ENCODE measurements around the gene ATP5F1E.

ATP5F1E gene

DNA sequence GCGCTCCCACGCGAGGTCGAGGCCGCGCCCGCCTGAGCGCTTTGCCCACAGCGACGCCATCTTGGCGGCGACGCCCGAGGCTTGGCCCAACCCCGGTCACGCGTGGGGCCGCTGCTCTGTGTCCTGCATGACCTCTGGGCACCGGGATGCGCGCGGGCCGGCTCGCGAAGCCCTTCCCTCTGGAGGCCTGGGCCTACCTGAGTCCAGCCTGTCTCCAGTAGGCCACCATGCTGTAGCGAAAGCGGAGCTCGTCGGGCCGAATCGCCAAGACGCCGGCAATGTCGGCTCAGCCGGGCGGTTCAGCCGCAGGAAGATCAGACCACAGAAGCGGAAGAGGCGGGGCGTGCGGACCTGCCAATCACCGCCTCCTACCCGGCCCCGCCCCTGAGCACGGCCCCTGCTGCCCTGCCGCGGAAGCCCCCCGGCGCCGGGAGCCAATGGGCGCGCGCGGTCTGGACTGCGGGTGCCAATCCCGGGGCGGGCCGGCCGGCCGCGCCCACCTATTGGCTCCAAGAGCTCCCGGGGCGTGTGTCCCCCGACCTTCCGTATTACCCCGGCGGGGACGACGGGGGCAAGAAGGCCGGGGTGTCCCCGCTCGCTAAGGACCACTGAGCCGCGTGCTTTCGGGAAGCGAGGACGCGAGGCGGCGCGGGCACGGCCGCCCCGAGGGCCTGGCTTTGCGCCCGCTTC is at the start of gene ATP5F1E:
Gene ATP5F1E, minus strand, starts transcription at position 313 of the 690 bp plus-strand sequence. Its CDS starts 84 bp downstream, at position 229.
- peak; percentile 99 for DNase-seq

DNA sequence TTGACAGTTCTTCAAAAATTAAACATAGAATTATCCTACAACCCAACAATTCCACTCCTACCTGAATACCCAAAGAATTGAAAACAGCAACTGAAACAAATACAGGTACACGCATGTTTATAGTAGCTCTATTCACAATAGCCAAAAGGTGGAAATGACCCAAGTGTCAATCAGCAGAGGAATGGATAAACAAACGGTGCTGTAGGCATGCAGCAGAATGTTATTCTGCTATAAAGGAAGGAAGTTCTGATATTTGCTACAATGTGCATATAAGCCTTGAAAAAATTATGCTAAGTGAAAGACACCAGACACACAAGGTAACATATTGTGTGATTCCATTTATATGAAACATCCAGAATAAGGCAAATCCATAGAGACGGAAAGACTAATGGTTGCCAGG is 48.9 kb upstream of the ATP5F1E start:
- no peak for DNase-seq

DNA sequence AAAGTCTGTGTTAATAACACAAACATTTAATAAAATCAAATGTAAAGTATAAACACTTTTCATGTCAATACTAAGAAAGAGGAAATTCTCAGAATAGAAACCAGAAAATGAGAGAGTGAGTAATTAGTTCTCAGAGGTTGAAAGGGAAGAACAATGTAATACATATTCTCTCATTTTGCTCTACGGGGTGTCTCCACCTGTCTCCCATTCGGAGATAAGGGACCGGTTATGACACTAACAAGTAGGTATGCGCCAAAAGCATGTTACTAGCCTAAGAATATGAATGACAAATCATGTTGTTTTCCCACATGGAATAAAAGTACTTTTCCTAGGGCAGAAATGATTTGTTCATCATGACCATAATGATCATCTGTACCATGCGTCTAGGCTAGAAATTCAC is 46.1 kb upstream of the ATP5F1E start:
- DNase-seq: no peak

DNA sequence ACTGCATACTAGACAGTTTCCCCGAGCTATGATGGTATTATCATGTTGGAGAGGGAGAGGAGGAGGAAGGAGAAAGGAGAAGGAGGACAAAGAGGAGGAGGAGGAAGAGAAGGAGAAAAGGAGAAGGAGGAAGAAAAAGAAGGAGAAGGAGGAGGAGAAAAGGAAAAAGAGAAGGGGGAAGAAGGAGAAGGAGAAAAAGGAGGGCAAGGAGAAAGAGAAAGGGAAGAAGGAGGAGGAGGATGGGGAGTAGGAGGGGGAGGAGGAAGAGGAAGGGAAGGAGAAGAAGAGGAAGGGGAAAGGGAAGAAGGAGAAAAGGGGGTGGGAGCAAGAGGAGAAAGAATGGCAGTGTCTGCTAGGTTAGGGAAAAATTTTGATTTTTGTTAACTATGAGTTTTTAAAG is 45.6 kb upstream of the ATP5F1E start:
- DNase-seq: no peak

DNA sequence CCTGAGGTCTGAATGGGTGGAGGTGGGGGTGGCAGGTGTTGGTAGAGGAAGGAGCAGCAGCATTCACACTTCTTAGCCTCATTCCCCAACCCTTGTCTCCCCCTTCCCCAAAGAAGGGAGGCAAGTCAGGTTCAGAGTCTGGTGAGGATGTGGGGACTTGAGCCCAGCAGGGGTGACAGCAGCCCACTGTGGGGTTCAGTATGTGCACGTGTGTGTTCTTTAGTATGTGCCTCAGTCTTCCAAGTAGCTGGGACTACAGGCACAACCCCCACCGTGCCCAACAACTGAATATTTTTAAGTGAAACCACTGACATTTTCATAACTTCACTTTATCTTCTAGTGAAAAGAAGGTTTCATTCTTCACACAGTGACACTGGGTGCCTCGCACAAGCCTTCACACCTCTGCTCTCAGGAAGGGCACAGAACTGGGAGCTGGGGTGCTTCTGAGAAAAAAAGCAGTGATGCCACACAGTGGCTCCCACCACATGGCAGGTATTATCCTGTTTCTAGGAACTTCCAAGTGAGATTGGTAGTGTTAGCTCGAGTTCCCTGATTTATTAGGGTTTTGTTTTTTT is 43.9 kb upstream of the ATP5F1E start:
- no peak for DNase-seq

DNA sequence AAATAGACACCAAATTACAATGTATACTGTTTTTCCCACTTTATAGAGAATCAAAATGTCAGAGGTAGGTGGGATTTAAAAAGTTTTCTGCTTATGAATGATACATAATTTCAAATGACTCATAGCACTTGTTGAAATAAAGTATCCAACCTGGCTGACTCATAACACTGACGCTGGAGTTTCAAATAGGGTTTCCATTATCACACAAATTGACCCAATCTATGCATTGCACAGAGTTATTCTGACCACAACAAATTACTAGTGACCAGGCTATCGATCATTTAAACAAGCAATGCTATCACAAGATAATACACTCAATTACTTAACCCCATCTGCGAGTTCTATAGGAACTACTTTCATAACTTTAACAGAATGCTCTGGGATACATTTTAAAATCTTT is 42.3 kb upstream of the ATP5F1E start:
- DNase-seq: no peak

DNA sequence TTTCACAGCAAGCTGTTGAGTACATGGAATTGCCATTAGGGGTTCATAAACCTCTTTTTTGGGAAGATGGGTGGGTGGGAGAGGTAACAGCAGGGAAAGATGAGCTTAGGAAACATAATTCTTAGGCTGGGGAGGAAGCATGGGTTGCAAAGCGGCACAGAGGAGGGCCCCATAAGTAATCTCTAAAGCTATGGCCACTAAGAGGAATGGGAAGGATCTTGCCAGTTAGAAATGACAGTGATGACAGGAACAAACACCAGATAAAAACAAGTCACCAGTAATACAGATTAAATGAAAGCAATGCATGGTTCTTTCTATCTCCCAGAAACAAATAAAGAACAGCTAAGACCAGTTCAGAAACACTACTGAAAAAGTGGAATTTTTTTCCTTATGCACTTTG is 41.4 kb upstream of the ATP5F1E start:
- DNase-seq: no peak

DNA sequence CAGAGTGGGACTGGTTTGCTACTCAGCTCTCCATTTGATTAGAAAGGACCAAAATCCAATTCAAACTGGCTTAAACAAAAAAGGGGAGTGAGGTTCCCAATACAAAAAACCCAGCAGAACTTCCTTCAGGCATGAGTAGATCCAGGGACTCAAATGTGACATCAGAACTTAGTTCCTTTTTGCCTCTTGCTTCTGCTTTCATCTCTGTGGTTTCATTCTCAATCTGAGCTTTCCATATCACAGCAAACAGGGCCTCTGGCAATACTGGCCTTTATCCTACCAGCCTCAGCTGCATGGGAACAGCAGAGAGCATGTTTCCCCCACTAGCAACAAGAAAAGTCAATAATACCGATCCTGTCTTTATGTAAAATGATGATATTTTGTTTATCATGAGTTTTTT is 39.1 kb upstream of the ATP5F1E start:
- DNase-seq: no peak

DNA sequence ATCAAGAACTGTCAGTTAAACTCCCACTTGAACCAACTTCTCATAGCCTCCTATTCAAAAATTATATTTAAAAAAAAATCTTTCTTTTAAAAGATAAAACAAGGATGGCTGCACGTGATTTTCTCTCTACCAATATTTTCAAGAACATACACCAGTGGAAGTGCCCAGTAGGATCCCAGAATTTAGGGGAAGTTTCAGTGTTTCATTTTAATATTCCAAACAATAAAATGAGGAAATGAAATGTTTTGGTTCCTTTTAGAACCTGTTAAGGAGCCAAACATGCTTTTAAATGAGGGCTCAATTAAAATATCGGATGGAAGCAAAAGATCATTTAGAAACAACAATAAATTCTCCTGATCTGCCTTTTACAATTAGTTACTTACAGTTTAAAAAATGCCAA is 36.9 kb upstream of the ATP5F1E start:
- DNase-seq: no peak

DNA sequence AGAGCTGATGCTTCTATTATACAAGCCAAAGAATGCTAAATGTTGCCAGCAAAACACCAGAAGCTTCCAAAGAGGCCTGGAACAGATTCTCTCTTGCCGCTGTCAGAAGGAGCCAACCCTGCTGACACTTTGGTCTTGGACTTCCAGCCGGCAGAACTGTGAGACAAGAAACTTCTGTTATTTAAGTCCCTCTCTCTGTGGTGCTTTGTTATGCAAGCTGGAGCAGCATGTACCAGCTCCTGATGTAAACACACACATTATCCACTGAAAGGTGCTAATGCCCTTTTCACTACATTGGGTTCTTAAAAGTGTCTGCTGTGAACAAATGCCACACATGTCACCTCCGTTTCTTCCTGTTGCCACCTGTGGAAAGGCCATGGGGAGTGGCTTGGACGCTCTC is 36.4 kb upstream of the ATP5F1E start:
- DNase-seq: no peak

DNA sequence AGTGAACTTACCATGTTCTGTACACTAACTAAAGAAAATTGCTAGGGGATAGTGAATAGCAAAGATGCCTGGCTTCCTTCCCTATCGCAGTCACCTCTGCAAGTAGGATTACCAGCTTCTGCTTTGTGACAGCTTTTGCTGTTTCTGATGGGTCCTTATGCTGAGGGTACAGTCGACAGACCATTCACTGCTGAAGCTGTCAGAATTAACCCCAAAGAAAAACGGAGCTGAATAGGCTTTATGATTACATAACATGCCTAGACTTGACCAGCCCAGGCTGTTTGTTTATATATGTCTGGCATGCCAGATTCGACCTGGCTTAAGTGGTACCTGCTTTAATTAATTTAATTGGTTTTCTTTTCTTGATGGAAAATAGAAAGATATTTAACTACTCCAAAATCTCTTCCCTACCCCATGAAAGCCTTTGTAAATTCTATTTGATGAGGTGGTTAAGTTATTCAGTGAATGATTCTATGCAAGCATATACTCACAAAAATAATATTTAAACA is 32.1 kb upstream of the ATP5F1E start:
- DNase-seq: no peak

DNA sequence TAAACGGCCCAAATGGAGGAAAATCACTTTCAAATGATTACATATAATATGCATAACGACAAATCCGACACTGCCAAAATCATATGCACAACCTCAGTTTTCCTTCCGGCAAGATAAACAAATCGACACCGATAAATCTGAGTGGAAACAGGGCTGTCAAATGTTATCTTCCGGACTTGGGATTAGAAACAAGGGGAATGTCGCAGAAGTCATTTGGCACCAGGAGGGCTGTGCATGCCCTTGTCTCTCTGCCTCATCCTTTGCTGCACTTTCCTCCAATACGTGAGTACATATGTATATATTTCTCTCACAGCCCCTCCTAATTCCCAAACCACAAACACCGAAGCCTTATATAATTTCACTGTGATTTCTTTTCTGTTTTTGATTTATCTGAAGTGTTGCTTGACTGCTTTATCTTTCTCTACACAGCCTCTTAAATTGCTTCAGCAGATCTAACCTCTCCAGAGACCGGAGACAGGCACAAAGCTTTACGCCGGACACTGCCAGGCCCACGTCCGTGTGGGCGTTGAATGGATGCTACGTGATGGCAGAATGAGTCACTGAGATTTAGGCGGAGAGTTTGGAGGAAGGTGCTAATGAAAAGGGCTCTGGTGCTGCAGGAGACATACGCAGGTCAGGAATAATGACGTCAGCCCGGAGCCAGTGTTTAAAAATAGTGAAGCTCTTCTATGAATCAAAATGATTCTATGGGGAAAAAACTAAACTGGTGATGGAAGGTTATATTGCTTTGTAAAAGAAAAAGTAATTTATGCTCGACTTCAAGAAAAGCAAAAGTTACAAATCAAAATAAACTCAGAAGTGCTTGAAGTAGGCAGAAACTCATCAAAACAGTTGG is 31.5 kb upstream of the ATP5F1E start:
- no peak for DNase-seq

DNA sequence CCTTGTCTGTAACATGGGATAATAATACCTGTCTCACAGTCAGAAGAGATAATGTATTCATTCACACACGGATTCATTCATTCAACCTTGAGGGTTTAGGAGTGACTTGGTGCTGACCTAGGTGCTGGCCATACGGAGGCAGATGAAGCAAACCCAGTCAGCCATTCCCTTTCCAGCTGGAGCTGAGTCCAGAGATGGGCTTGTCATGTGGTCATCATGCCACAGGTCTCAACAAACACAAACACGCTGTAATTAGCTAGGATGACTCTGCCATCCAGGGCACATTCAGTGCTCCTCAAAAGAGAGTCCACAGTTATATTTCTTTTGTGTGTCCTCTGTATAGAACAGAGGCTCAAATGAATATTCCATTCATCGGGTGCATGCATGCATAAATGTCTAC is 29.9 kb upstream of the ATP5F1E start:
- no peak for DNase-seq

DNA sequence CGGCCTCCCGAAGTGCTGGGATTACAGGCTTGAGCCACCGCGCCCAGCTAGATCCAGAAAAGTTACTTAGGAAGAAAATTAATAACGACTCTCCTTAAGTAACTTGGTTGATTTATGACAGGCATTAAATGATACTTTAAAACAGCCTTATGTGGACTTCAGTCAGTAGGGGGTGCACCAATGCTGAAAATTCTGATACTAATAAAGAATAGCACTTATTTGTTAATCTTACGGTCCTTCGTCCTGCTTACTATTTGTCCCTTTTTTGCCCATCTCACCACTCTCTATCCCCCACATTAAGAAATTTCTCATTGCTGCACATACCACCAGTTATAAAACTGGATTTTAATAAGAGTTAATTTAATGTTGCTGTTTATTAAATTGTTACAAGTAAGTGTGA is 23.2 kb upstream of the ATP5F1E start:
- no peak for DNase-seq

DNA sequence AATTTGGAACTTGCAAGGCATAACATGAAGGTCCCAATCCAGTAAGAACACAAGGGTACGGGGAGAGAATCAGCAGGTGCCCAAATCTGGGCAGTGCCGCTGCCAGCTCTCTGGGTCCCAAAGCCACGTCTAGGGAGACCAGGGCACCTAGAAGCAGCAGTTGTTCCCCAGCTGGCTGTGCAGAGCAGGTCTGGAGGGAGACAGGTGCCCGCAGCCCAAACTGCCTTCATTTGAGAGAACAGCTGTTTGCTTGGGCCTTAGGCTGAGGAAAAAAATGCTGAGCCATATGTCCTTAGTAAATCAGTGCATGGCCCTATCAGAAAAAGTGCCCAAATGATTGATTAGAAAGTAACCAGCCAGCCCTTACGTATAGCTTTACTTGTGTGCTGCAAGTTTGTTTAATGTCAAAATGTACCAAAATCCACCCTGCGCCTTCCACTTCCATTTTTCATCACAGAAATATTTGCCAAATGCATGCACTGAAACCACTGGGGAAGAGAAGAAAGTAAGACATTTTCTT is 19.6 kb upstream of the ATP5F1E start:
- no peak for DNase-seq

DNA sequence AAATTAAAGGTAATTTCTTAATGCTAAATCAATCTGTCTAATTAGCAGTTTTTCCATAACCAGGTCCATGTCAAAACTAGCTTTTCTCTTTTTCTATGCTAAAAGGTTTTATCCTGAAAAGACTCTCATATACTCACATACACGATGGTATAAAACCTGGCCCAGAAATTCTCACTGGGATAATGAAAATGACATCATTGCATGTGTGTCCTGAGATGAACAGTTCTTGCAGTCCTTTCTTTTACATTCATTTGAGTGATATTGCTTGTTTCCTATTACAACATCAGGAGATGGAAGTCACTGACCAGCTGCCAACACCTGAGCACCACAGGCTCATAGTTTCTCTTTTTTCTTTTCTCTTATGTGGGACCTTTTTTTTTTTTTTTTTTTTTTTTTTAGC is 18.3 kb upstream of the ATP5F1E start:
- no peak for DNase-seq

DNA sequence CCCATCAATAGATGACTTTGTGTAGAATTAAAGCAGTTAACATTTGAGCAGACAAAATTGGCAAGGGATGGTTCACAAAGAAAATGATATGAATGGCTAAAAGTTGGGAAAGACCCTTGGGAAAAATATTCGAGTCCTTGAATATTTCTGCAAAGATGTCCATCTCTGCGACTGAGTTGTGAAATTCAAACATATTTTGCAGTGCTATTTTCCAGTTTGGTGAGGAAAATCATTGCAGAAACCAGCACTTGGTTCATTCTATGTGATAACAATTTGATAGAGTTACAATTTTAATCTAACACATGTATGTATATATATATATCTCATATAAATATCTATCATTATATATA is 16.5 kb upstream of the ATP5F1E start:
- no peak for DNase-seq

DNA sequence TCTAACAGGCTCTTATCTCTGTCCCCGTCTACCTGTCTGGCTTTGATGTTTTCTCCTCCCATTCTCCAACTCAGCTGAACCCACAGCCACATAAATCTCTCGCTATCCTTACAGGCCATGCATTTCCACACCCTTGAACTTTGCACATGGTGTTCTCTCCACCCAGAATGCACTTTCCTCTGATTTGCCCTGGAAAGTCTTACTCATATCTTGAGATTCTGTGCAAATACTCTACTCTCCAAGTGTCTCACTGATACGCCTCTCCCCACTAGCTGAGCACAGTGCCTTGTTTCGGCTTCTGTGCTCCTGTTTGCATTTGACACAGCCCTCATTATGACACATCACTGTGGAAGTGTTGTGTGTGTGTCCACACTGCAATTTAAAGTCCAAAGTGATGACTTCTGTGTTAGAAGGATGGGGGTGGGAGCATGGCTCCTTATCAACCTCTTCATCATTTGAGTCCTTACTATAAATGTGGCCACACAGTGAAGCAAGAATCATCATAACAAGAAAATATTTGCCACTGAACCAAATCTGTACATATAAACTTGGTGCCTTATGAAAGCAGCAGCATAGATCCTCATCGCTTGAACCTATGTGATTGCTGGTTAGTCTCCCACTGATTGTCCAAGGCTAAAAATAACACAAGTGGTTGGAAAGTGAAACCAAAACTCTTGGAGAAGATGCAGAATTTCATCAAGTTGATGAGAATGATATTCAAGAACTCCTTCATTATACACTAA is 16.0 kb upstream of the ATP5F1E start:
- no peak for DNase-seq

DNA sequence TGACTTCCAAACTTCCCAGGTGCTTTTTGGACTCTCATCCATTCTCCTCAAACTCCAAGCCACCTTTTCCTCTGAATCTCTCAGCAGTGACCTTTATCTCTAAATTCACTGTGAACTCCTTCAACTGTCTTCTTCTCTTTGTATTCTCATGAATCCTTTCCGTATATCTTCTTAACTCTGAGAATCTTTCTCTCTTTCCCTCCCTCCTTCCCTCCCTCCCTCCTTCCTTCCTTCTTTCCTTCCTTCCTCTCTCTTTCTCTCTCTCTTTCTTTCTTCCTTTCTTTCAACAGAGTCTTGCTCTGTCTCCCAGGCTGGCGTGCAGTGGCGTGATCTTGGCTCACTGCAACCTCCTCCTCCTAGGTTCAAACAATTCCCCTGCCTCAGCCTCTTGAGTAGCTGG is 14.7 kb upstream of the ATP5F1E start:
- no peak for DNase-seq

DNA sequence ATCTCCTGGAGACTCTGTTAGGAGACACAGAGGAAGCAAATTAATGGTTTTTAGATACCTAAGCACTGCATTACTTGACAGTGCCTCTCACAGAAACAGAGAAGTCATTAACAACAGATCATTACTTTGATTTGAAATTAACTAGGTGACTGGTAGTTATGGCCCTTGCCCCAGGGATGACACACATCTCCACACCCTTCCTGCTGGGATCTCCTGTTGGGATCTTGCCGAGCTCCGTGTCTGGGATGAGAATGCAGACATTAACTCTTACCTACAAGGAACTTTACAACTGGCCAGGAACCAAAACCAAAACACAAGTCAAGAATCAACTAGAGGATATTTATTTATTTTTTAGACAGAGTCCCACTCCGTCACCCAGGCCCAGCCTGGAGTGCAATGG is 12.7 kb upstream of the ATP5F1E start:
- no peak for DNase-seq

DNA sequence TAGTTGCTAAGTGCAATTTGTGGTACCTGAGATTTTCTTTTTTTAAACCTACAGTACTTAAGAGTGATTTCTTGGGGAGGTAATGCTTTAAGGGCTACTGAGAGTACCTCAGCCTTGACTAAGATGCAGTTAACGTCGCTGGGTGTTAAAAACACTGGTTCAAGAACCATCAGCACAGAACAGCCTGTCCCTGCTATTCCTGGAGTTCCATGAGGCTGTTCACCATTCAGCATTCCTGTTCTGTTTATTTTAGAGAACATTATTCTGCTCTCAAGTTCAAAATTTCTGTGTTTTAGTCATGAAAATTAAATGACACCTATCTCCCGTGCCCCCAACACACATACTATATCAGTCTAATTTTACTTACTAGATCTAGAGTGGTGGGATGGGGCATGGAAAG is 12.2 kb upstream of the ATP5F1E start:
- DNase-seq: no peak

DNA sequence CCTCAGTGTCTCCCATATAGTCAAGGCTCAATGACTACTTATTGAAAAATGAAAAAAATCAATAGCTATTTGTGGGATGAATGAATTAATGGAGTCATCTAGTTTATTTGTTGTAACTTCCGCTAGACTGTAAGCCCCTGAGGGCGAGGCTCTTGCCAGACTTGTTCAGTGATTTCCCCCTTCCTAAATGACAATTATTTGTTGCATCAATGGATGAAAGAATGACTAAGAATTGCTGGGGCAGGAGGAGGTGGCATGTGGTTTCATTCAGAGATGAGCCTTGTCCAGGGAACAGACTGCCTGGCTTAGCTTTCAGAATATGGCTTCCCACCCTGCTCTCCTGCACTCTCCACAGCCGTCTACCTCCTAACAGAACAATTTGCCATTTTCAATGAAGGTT is 11.6 kb upstream of the ATP5F1E start:
- no peak for DNase-seq

Measured in activated effector memory CD4-positive, alpha-beta T cell treated with anti-CD3 and anti-CD28 coated beads, Interleukin-2, amount 50 U/mL, for 16 hours (primary cell).